Peyer's patch (tissue), 4 donors: ENCODE data around the gene FAM8A1. TPM values are rescaled to one million over a fixed set of nuclear protein-coding genes. Genes with fewer than 3 reads are reported as not detected.

ENCODE experiments used
- DNase-seq, 3 donors: peaks; one replicate each; pipeline ENCODE4 v3.0.0-alpha.2; 2017 to 2019
- H3K27ac ChIP-seq, 4 donors: fragments of 200-600 bp; sonication (generic); one replicate each; pipeline ENCODE4 v1.5.1; 2016 to 2019
- H3K27me3 ChIP-seq, 2 donors: fragments of 200-600 bp; sonication (generic); one replicate each; pipeline ENCODE4 v1.5.1; 2019
- H3K36me3 ChIP-seq, 3 donors: fragments of 200-600 bp; sonication (generic); one replicate each; pipeline ENCODE4 v1.5.1; 2016 to 2019
- H3K4me1 ChIP-seq, 4 donors: fragments of 200-600 bp; sonication (generic); one replicate each; pipeline ENCODE4 v1.5.1; 2016 to 2019
- H3K4me3 ChIP-seq, 4 donors: fragments of 200-600 bp; sonication (generic); 1 replicate in 3 of 4; 2 replicates in 1 of 4; pipeline ENCODE4 v1.5.1; 2016 to 2019; ENCODE audit warnings: mild to moderate bottlenecking in 1 of 4
- H3K9me3 ChIP-seq, 4 donors: fragments of 200-600 bp; sonication (generic); one replicate each; pipeline ENCODE4 v1.5.1; 2016 to 2019; ENCODE audit warnings: mild to moderate bottlenecking in 1 of 4
- CTCF ChIP-seq, 6 experiments: fragments of 450-650 bp in 4 of 6; fragments of 200-600 bp in 2 of 6; sonication (generic) in 1 of 6; IDR thresholded peaks; one replicate each; pipeline ENCODE4 v1.5.1; 2017 to 2019; ENCODE audit warnings: antibody characterized with exemption in 6 of 6, mild to moderate bottlenecking in 3 of 6, moderate library complexity in 1 of 6
- POLR2A ChIP-seq, 2 donors: fragments of 450-650 bp; IDR thresholded peaks; one replicate each; pipeline ENCODE4 v1.5.1; 2017; ENCODE audit warnings: antibody characterized with exemption in 2 of 2, mild to moderate bottlenecking in 2 of 2, moderate library complexity in 2 of 2
- total RNA-seq, 4 donors: library from RNA; depleted of rRNA; stranded (reverse); fragments of >200 nt; gene quantifications; one replicate each; pipeline ENCODE4 v1.1.0, GENCODE V29; 2016

FAM8A1 gene
- 10 to 100 TPM in 3 of 4 donors, 1 to 10 TPM in 1; 8.3 to 47.1 (median 30.4) TPM for total RNA-seq

- Histone ChIP-seq H3K4me1 (peaks cover 0 to 13% (median 2%) of the 10 kb centered on the region in 4 donors), H3K4me3 (peak within 1 kb of the TSS; percentile 69 to 86 (median 74)), H3K27me3 (no peaks in the 10 kb centered on the region), H3K36me3 (peaks cover 0 to 13% (median 0%) of the 10 kb centered on the region in 3 donors), H3K9me3 (no peaks in the 10 kb centered on the region), H3K27ac (peak within 1 kb of the TSS; percentile 89 to 94 (median 93))
- peak; percentile 95 to 98 (median 98) for DNase-seq
- TF ChIP-seq CTCF (IDR thresholded peaks at IDR 0.05) (peak; percentile 56 to 80 (median 68)), POLR2A (IDR thresholded peaks at IDR 0.05) (peak; percentile 68 to 89)
Measured at GRCh38 chr6:17599877-17600526, at the start of gene FAM8A1. Gene FAM8A1, plus strand, starts transcription at chr6:17600302. Its CDS starts 108 bp downstream, at chr6:17600410.

GRCh38 chr6:17551383-17551958 lies 48.6 kb upstream of the FAM8A1 start:
- H3K4me3 ChIP-seq = no peak overlapping the region
- no peaks in the 10 kb centered on the region for H3K4me1 ChIP-seq
- no peak for DNase-seq
- TF ChIP-seq POLR2A (IDR thresholded peaks at IDR 0.05) = no peak
- no peak for TF ChIP-seq CTCF (IDR thresholded peaks at IDR 0.05)
- no peaks in the 10 kb centered on the region for H3K27me3 ChIP-seq
- H3K36me3 ChIP-seq = no peaks in the 10 kb centered on the region
- no peak overlapping the region for H3K27ac ChIP-seq
- no peaks in the 10 kb centered on the region for H3K9me3 ChIP-seq

- no peak overlapping the region for H3K4me3 ChIP-seq
- no peaks in the 10 kb centered on the region for H3K4me1 ChIP-seq
- H3K27ac ChIP-seq = no peak overlapping the region
- DNase-seq = no peak
- no peaks in the 10 kb centered on the region for H3K36me3 ChIP-seq
- no peaks in the 10 kb centered on the region for H3K9me3 ChIP-seq
- TF ChIP-seq POLR2A (IDR thresholded peaks at IDR 0.05) (no peak), CTCF (IDR thresholded peaks at IDR 0.05) (no peak)
- H3K27me3 ChIP-seq = no peaks in the 10 kb centered on the region
Measured at GRCh38 chr6:17552861-17553260, 47.2 kb upstream of the FAM8A1 start.

- TF ChIP-seq POLR2A (IDR thresholded peaks at IDR 0.05) (no peak), CTCF (IDR thresholded peaks at IDR 0.05) (no peak)
- no peaks in the 10 kb centered on the region for H3K9me3 ChIP-seq
- no peaks in the 10 kb centered on the region for H3K4me1 ChIP-seq
- no peaks in the 10 kb centered on the region for H3K27me3 ChIP-seq
- no peak overlapping the region for H3K27ac ChIP-seq
- H3K36me3 ChIP-seq = no peaks in the 10 kb centered on the region
- H3K4me3 ChIP-seq = no peak overlapping the region
- no peak for DNase-seq
Measured at GRCh38 chr6:17556014-17556413, 44.1 kb upstream of the FAM8A1 start.

- peaks cover 0 to 3% (median 1%) of the 10 kb centered on the region in 4 donors for H3K9me3 ChIP-seq
- H3K4me3 ChIP-seq = no peak overlapping the region
- H3K27ac ChIP-seq = no peak overlapping the region
- DNase-seq = no peak
- H3K4me1 ChIP-seq = no peaks in the 10 kb centered on the region
- TF ChIP-seq POLR2A (IDR thresholded peaks at IDR 0.05) (no peak), CTCF (IDR thresholded peaks at IDR 0.05) (no peak)
- H3K36me3 ChIP-seq = no peaks in the 10 kb centered on the region
- H3K27me3 ChIP-seq = no peaks in the 10 kb centered on the region
Measured at GRCh38 chr6:17562636-17563035, 37.5 kb upstream of the FAM8A1 start.
